ENCODE data around the gene RMDN2.
"Not testable (repeated sequence)": the region's sequence is repeated elsewhere in the genome, so short reads cannot be mapped to it uniquely, and the experiment has no call there.

Gene RMDN2

GRCh38 chr2:37992601-37993000 lies 67.5 kb downstream of the RMDN2 start:
- TF ChIP-seq CTCF (IDR thresholded peaks at IDR 0.05; ENCODE audit: low read depth, low read length), result no peak
- no peak overlapping the region for H3K4me3 ChIP-seq (ENCODE audit: low read depth, low read length)
- in situ Hi-C loops (cut with HindIII; ENCODE audit: low sequenced_read_pairs), result no loop called here
- no peak for DNase-seq (ENCODE audit: low read depth, low spot score)

- in situ Hi-C loops (cut with HindIII; ENCODE audit: low sequenced_read_pairs), result no loop called here
- H3K4me3 ChIP-seq (ENCODE audit: low read depth, low read length), result no peak overlapping the region
- DNase-seq (ENCODE audit: low read depth, low spot score), result peak; percentile 43
- no peak for TF ChIP-seq CTCF (IDR thresholded peaks at IDR 0.05; ENCODE audit: low read depth, low read length)
Observed at GRCh38 chr2:37993143-37993542, 68.1 kb downstream of the RMDN2 start.

- no peak overlapping the region for H3K4me3 ChIP-seq (ENCODE audit: low read depth, low read length)
- DNase-seq (ENCODE audit: low read depth, low spot score), result no peak
- in situ Hi-C loops (cut with HindIII; ENCODE audit: low sequenced_read_pairs), result no loop called here
- TF ChIP-seq CTCF (IDR thresholded peaks at IDR 0.05; ENCODE audit: low read depth, low read length), result no peak
Observed at GRCh38 chr2:37997629-37998028, 72.5 kb downstream of the RMDN2 start.

GRCh38 chr2:38000485-38001222 lies 75.6 kb downstream of the RMDN2 start:
- no peak for TF ChIP-seq CTCF (IDR thresholded peaks at IDR 0.05; ENCODE audit: low read depth, low read length)
- in situ Hi-C loops (cut with HindIII; ENCODE audit: low sequenced_read_pairs), result no loop called here
- no peak overlapping the region for H3K4me3 ChIP-seq (ENCODE audit: low read depth, low read length)
- no peak for DNase-seq (ENCODE audit: low read depth, low spot score)

- H3K4me3 ChIP-seq (ENCODE audit: low read depth, low read length); in situ Hi-C loops (cut with HindIII; ENCODE audit: low sequenced_read_pairs); DNase-seq (ENCODE audit: low read depth, low spot score): not testable (repeated sequence)
Observed at GRCh38 chr2:38010187-38010586, 85.1 kb downstream of the RMDN2 start.

- no peak for DNase-seq (ENCODE audit: low read depth, low spot score)
- TF ChIP-seq CTCF (IDR thresholded peaks at IDR 0.05; ENCODE audit: low read depth, low read length), result no peak
- H3K4me3 ChIP-seq (ENCODE audit: low read depth, low read length), result no peak overlapping the region
- in situ Hi-C loops (cut with HindIII; ENCODE audit: low sequenced_read_pairs), result no loop called here
Observed at GRCh38 chr2:38010995-38011394, 85.9 kb downstream of the RMDN2 start.

GRCh38 chr2:38013158-38013752 lies 88.2 kb downstream of the RMDN2 start:
- DNase-seq (ENCODE audit: low read depth, low spot score), result peak; percentile 40
- in situ Hi-C loops (cut with HindIII; ENCODE audit: low sequenced_read_pairs), result no loop called here
- TF ChIP-seq CTCF (IDR thresholded peaks at IDR 0.05; ENCODE audit: low read depth, low read length), result no peak
- H3K4me3 ChIP-seq (ENCODE audit: low read depth, low read length), result no peak overlapping the region
